NT2/D1 (cell line): ENCODE results near the gene AKAP8L.
A peak's percentile ranks its signal among the peaks of the same experiment; 100 is the strongest.

Experiments used
- SUZ12 ChIP-seq: IDR thresholded peaks from 2 replicates; pipeline ENCODE4 v1.6.1; 2011; ENCODE audit not compliant: insufficient read length, insufficient read depth; ENCODE audit errors: extremely low read depth
- YY1 ChIP-seq: IDR thresholded peaks from 2 replicates; pipeline ENCODE4 v1.6.1; 2011; ENCODE audit not compliant: insufficient read length, insufficient read depth
- ZNF274 ChIP-seq: IDR thresholded peaks from 2 replicates; pipeline ENCODE4 v1.6.1; 2011; ENCODE audit warnings: mild to moderate bottlenecking, low read depth, low read length

- TF ChIP-seq YY1 (peak; percentile 77), ZNF274 (no peak), SUZ12 (no peak)
Measured at GRCh38 chr19:15449620-15450527, 31.1 kb upstream of the AKAP8L start, which contains the start of gene WIZ.
